KMS-11 (cell line): Measurements from ENCODE around the gene SOD2.
"Not testable (repeated sequence)": the region's sequence is repeated elsewhere in the genome, so short reads cannot be mapped to it uniquely, and the experiment has no call there.

Experiments used
- H2AFZ ChIP-seq: fragments of 200-600 bp; sonication (generic); 2 replicates; pipeline ENCODE4 v1.6.1; 2016; ENCODE audit warnings: antibody characterized with exemption, mixed run types, low read depth
- H3K27ac ChIP-seq: fragments of 200-600 bp; sonication (generic); 2 replicates; pipeline ENCODE4 v1.6.1; 2016; ENCODE audit warnings: mild to moderate bottlenecking, mixed run types
- H3K27me3 ChIP-seq: fragments of 200-600 bp; sonication (generic); 2 replicates; pipeline ENCODE4 v1.6.1; 2017; ENCODE audit warnings: mild to moderate bottlenecking, low read depth, mixed run types, moderate library complexity; ENCODE audit not compliant: insufficient read depth
- H3K36me3 ChIP-seq: fragments of 200-600 bp; sonication (generic); 2 replicates; pipeline ENCODE4 v1.6.1; 2017; ENCODE audit warnings: mild to moderate bottlenecking, mixed run types; ENCODE audit not compliant: insufficient read depth
- H3K4me1 ChIP-seq: fragments of 200-600 bp; sonication (generic); 2 replicates; pipeline ENCODE4 v1.6.1; 2016; ENCODE audit warnings: mild to moderate bottlenecking, low read depth, mixed run types; ENCODE audit not compliant: poor library complexity, severe bottlenecking
- H3K4me2 ChIP-seq: fragments of 200-600 bp; sonication (generic); 2 replicates; pipeline ENCODE4 v1.7.0; 2016; ENCODE audit warnings: mild to moderate bottlenecking, mixed run types
- H3K4me3 ChIP-seq: fragments of 200-600 bp; sonication (generic); IDR thresholded peaks from 2 replicates; pipeline ENCODE4 v1.6.1; 2017; ENCODE audit warnings: low read depth, low read length, mixed read lengths; ENCODE audit not compliant: insufficient read depth
- H3K79me2 ChIP-seq: fragments of 200-600 bp; sonication (generic); 2 replicates; pipeline ENCODE4 v1.6.1; 2016; ENCODE audit warnings: low read depth, mixed run types; ENCODE audit not compliant: insufficient read depth
- H3K9ac ChIP-seq: fragments of 200-600 bp; sonication (generic); 2 replicates; pipeline ENCODE4 v1.6.1; 2016; ENCODE audit warnings: mild to moderate bottlenecking, mixed run types
- H4K20me1 ChIP-seq: fragments of 200-600 bp; sonication (generic); 2 replicates; pipeline ENCODE4 v1.6.1; 2016; ENCODE audit warnings: mild to moderate bottlenecking, mixed run types; ENCODE audit not compliant: insufficient read depth
- CTCF ChIP-seq: fragments of 200-600 bp; sonication (generic); conservative IDR thresholded peaks from 2 replicates; pipeline ENCODE4 v1.6.1; 2017; ENCODE audit warnings: low read depth, mild to moderate bottlenecking, antibody characterized with exemption, low read length, moderate library complexity, mixed read lengths

SOD2 gene

GRCh38 chr6:159691963-159692287 lies 1.1 kb downstream of the SOD2 start:
- Histone ChIP-seq H3K4me3 (no peak overlapping the region), H3K27me3 (no peaks in the 10 kb centered on the region), H3K4me2 (peak overlapping the region; percentile 91), H2AFZ (peak overlapping the region; percentile 67; the same call in 1 of the 2 replicates), H3K79me2 (peaks cover 46% of the 10 kb centered on the region; the same call in 1 of the 2 replicates), H4K20me1 (no peaks in the 10 kb centered on the region), H3K9ac (peak overlapping the region; percentile 81; the same call in 1 of the 2 replicates), H3K36me3 (no peaks in the 10 kb centered on the region), H3K27ac (peak overlapping the region; percentile 78; the same call in 1 of the 2 replicates), H3K4me1 (peaks cover 21% of the 10 kb centered on the region)
- no peak for TF ChIP-seq CTCF

DNA sequence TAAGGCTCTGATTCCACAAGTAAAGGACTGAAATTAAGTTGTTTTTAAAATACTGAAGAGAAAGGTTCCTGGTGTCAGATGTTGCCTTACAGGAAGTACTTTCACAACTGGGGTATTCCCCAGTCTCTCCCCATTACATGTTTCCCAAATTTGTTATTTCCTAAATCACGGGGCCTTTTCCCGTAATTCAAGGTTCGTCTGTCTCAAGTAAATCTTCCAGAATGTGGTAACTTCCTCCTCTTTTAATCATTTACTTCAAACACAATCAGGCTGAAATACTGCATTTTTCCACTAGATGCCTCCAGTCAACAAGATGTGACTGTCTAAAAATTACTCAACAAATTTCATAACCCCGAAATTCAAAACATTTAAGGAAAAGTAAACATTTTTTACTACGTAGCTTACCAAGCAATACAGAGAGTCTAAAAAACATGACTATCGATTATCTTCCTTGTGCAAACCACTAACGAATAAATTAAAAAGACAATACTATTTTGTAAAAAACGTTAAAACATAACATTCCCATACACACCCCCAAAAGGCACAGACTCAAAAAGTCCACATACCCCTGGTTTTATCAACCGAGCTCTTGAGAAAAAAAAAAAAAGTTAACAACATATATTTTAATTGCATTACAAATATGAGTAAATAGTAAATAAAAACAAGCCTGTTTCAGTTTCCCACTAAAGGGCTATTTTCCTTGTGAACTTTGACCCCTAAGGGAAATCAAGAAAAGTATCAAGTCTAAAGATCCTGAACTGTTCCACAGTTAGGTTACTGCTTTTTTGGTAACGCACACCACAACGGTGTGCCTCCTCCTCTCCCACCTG lies 1.7 kb downstream of the SOD2 start:
- peak overlapping the region; percentile 78; the same call in 1 of the 2 replicates for H3K27ac ChIP-seq
- H3K4me3 ChIP-seq = no peak overlapping the region
- peak overlapping the region; percentile 91 for H3K4me2 ChIP-seq
- 0 out of 2 replicates have a peak overlapping the region, but pooled peaks have one; percentile 6 for H2AFZ ChIP-seq
- no peaks in the 10 kb centered on the region for H4K20me1 ChIP-seq
- no peaks in the 10 kb centered on the region for H3K27me3 ChIP-seq
- peaks cover 21% of the 10 kb centered on the region for H3K4me1 ChIP-seq
- H3K9ac ChIP-seq = peak overlapping the region; percentile 81; the same call in 1 of the 2 replicates
- H3K36me3 ChIP-seq = no peaks in the 10 kb centered on the region
- H3K79me2 ChIP-seq = peaks cover 50% of the 10 kb centered on the region; the same call in 1 of the 2 replicates
- TF ChIP-seq CTCF = peak; percentile 70

DNA sequence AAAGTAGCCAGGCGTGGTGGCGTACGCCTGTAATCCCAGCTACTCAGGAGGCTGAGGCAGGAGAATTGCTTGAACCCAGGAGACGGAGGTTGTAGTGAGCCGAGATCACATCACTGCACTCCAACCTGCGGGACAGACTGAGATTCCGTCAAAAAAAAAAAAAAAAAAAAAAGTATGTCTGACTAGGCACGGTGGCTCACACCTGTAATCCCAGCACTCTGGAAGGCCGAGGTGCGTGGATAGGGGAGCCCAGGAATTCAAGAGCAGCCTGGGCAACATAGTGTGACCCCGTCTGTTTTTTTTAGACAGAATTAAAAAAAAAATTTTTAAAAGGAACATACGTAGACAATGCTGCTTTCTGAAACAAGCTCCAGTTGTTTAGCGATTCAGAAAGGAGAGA lies 2.9 kb downstream of the SOD2 start:
- not testable (repeated sequence) for H3K4me3 ChIP-seq, H3K9ac ChIP-seq, H2AFZ ChIP-seq, H3K27me3 ChIP-seq, H3K27ac ChIP-seq, H4K20me1 ChIP-seq, H3K36me3 ChIP-seq
- peaks cover 50% of the 10 kb centered on the region; the same call in 1 of the 2 replicates for H3K79me2 ChIP-seq
- H3K4me2 ChIP-seq = peak overlapping the region; percentile 91; the same call in 1 of the 2 replicates
- peaks cover 21% of the 10 kb centered on the region for H3K4me1 ChIP-seq

DNA sequence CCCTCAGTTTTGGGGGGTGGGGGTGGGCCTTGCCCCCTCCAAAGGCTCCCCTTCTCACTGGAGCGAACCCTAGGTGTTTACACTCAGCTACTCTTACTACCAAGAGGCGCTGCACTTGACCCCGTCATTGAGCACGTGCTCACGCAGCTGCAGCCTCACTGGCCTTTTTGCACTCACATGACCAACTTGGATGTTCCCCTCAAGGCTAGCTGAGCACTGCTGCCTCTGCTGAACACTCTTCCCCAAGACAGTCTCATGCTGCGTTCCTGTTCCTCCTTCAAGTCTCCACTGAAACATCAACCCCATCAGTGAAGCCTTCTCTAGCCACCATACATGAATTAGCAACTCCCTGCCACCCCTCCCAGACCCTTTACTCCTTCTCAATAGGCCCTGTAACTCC lies 4.0 kb downstream of the SOD2 start:
- H3K27ac ChIP-seq = no peak overlapping the region
- peaks cover 19% of the 10 kb centered on the region for H3K4me1 ChIP-seq
- no peaks in the 10 kb centered on the region for H3K27me3 ChIP-seq
- H3K79me2 ChIP-seq = peaks cover 50% of the 10 kb centered on the region; the same call in 1 of the 2 replicates
- no peaks in the 10 kb centered on the region for H4K20me1 ChIP-seq
- H2AFZ ChIP-seq = no peak overlapping the region
- no peak overlapping the region for H3K4me3 ChIP-seq
- H3K36me3 ChIP-seq = no peaks in the 10 kb centered on the region
- no peak overlapping the region for H3K4me2 ChIP-seq
- no peak for TF ChIP-seq CTCF
- H3K9ac ChIP-seq = no peak overlapping the region
